SH-SY5Y (cell line): ENCODE data around the gene DISC1.

Experiments
- GATA2 ChIP-seq: IDR thresholded peaks from 2 replicates; pipeline ENCODE4 v1.6.1; 2011; ENCODE audit warnings: mild to moderate bottlenecking, low read depth, low read length
- GATA3 ChIP-seq: IDR thresholded peaks from 2 replicates; pipeline ENCODE4 v1.6.1; 2011; ENCODE audit warnings: low read depth, mild to moderate bottlenecking, low read length, moderate library complexity

DNA sequence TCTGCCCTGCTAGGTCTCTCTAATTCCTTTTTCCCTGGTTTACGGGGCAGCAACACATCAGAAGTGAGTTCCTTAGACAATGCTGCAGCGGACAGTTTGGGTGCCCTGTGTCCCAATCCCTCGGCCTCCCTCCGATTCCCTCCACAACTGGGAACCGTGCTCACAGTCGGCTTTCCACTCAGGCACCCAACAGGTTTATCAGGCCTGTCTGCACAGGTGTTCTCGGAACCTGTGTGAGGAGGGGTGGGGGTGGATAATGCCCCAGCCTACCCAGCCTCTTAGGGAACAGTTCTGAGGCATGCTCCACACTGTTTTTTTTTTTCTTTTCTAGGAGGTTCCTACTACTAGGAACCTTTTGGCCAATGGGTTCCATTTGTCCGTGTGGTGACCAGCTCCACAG is 131.2 kb downstream of the DISC1 start:
- no peak for TF ChIP-seq GATA3
- TF ChIP-seq GATA2: no peak
